ENCODE results near the gene OS9.

The OS9 gene

GRCh38 chr12:57754411-57755193, 60.7 kb downstream of the OS9 start, which contains the start of gene MARCHF9 (continued):
- no peak for TF ChIP-seq ZNF510 (tag by site-specific recombination; IDR thresholded peaks at IDR 0.05; ENCODE audit: insufficient replicate concordance)
- TF ChIP-seq ZNF514 (tag by site-specific recombination; IDR thresholded peaks at IDR 0.05): no peak
- no peak for TF ChIP-seq ZNF184 (tag by site-specific recombination; IDR thresholded peaks at IDR 0.05)
- peak; percentile 91 for TF ChIP-seq SCRT1 (tag by site-specific recombination; IDR thresholded peaks at IDR 0.05; ENCODE audit: borderline replicate concordance)
- TF ChIP-seq ZNF843 (tag by site-specific recombination; IDR thresholded peaks at IDR 0.05): peak; percentile 67; the same call in 1 of the 2 replicates
- no peak for TF ChIP-seq ZFP41 (tag by site-specific recombination; IDR thresholded peaks at IDR 0.05; ENCODE audit: borderline replicate concordance)
- TF ChIP-seq ZNF19 (tag by site-specific recombination; IDR thresholded peaks at IDR 0.05; ENCODE audit: low read depth): no peak
- TF ChIP-seq PRDM2 (tag by site-specific recombination; IDR thresholded peaks at IDR 0.05; ENCODE audit: borderline replicate concordance): no peak
- no peak for TF ChIP-seq ZSCAN5A (tag by site-specific recombination; IDR thresholded peaks at IDR 0.05)
- no peak for TF ChIP-seq ZNF280C (tag by site-specific recombination; IDR thresholded peaks at IDR 0.05)
- TF ChIP-seq ZSCAN16 (tag by site-specific recombination; IDR thresholded peaks at IDR 0.05): no peak; the same call in 1 of the 2 replicates
- peak; percentile 45; the same call in 1 of the 2 replicates for TF ChIP-seq ZNF692 (tag by site-specific recombination; IDR thresholded peaks at IDR 0.05)
- TF ChIP-seq ZNF341 (tag by site-specific recombination; IDR thresholded peaks at IDR 0.05; ENCODE audit: low read depth): no peak
- 0 out of 2 replicates have a peak, but pooled peaks have one; percentile 35 for TF ChIP-seq ZBTB1 (tag by site-specific recombination; IDR thresholded peaks at IDR 0.05)
- peak; percentile 62; the same call in 1 of the 2 replicates for TF ChIP-seq EGR2 (tag by site-specific recombination; IDR thresholded peaks at IDR 0.05; ENCODE audit: low read depth)
- peak; percentile 67; the same call in 1 of the 2 replicates for TF ChIP-seq ZNF501 (tag by site-specific recombination; IDR thresholded peaks at IDR 0.05)
- TF ChIP-seq ZNF266 (tag by site-specific recombination; IDR thresholded peaks at IDR 0.05; ENCODE audit: low read depth): no peak
- no peak for TF ChIP-seq ZSCAN18 (tag by site-specific recombination; IDR thresholded peaks at IDR 0.05)
- peak; percentile 30; the same call in 1 of the 2 replicates for TF ChIP-seq ZBTB11 (tag by site-specific recombination; conservative IDR thresholded peaks at IDR 0.05; ENCODE audit: low read depth)
- TF ChIP-seq ZNF18 (tag by site-specific recombination; IDR thresholded peaks at IDR 0.05): peak; percentile 97

All from HEK293 (cell line).